Spleen (tissue), 11 donors: ENCODE results near the gene UNC13B. TPM values are rescaled to one million over a fixed set of nuclear protein-coding genes. Genes with fewer than 3 reads are reported as not detected.

Experiments
- DNase-seq: peaks from one replicate; pipeline ENCODE4 v3.0.0-alpha.2; 2020
- H3K27ac ChIP-seq, 8 donors: fragments of 200-600 bp; sonication (generic) in 7 of 8; 1 replicate in 4 of 8; 2 replicates in 4 of 8; pipeline versions ENCODE4 v1.5.0 to v1.8.0; 2016 to 2021; ENCODE audit warnings: inconsistent platforms in 4 of 8, mild to moderate bottlenecking in 4 of 8, moderate library complexity in 1 of 8
- H3K27me3 ChIP-seq, 7 donors: fragments of 200-600 bp; sonication (generic) in 6 of 7; replicated peaks in 1 of 7; 1 replicate in 4 of 7; 2 replicates in 3 of 7; pipeline versions ENCODE4 v1.5.0 to v1.8.0; 2016 to 2021; ENCODE audit warnings: inconsistent platforms in 3 of 7, mild to moderate bottlenecking in 1 of 7
- H3K36me3 ChIP-seq, 6 donors: fragments of 200-600 bp; sonication (generic) in 5 of 6; 1 replicate in 4 of 6; 2 replicates in 2 of 6; pipeline versions ENCODE4 v1.5.0 to v1.8.0; 2016 to 2021; ENCODE audit warnings: inconsistent platforms in 2 of 6
- H3K4me1 ChIP-seq, 6 donors: fragments of 200-600 bp; sonication (generic) in 5 of 6; 1 replicate in 3 of 6; 2 replicates in 3 of 6; pipeline versions ENCODE4 v1.5.0 to v1.8.0; 2016 to 2021; ENCODE audit warnings: inconsistent platforms in 3 of 6
- H3K4me3 ChIP-seq, 8 donors: fragments of 200-600 bp; sonication (generic) in 7 of 8; 1 replicate in 4 of 8; 2 replicates in 4 of 8; pipeline versions ENCODE4 v1.5.0 to v1.8.0; 2016 to 2021; ENCODE audit warnings: inconsistent platforms in 4 of 8, mild to moderate bottlenecking in 4 of 8, moderate library complexity in 2 of 8
- H3K9me3 ChIP-seq, 8 donors: fragments of 200-600 bp; sonication (generic) in 7 of 8; 1 replicate in 4 of 8; 2 replicates in 4 of 8; pipeline versions ENCODE4 v1.5.0 to v1.8.0; 2016 to 2021; ENCODE audit warnings: inconsistent platforms in 4 of 8
- POLR2A ChIP-seq, 3 donors: fragments of 450-650 bp; IDR thresholded peaks; one replicate each; pipeline ENCODE4 v1.5.1; 2017; ENCODE audit warnings: antibody characterized with exemption in 3 of 3, mild to moderate bottlenecking in 1 of 3
- POLR2AphosphoS5 ChIP-seq, 3 donors: sonication (generic); formaldehyde crosslinking; IDR thresholded peaks; one replicate each; pipeline ENCODE4 v1.5.1; 2017; ENCODE audit warnings: antibody characterized with exemption in 3 of 3
- WGBS, 5 donors: extraction: QIAGEN DNeasy Blood & Tissue Kit in 3 of 5; methylation state at CpG; one replicate each; pipeline versions ENCODE4 v1.1.5 to v1.1.7; 2013 to 2018; 5-methylcytosine and 5-hydroxymethylcytosine counted together
- intact Hi-C: fragments of 100-400 bp; cut with DNase I; formaldehyde crosslinking; loops from one replicate; pipeline ENCODE4 v1.15.0; 2023; ENCODE audit warnings: low total_unique reads
- polyA plus RNA-seq, 3 donors: library from polyadenylated mRNA; stranded (reverse); fragments of 200-250 nt; gene quantifications; one replicate each; pipeline ENCODE4 v1.2.1, GENCODE V29; 2013
- total RNA-seq, 7 donors: library from RNA; depleted of rRNA in 3 of 7; stranded (reverse); fragments of >200 nt in 3 of 7; fragmentation: NEBNext Ultra II Directional in 4 of 7; extraction: Animal tissue kit (Norgen Biotek cat#: 25700) in 4 of 7; gene quantifications; one replicate each; pipeline versions ENCODE4 v1.1.0 to v1.2.1, GENCODE V29; 2016 to 2021
- TF ChIP-seq, protein P1 (sequence below), 11 experiments: fragments of 200-600 bp in 7 of 11; fragments of 450-650 bp in 4 of 11; sonication (generic) in 4 of 11; IDR thresholded peaks in 8 of 11; conservative IDR thresholded peaks in 3 of 11; 1 replicate in 7 of 11; 2 replicates in 4 of 11; pipeline versions ENCODE4 v1.4.0 to v1.8.0; 2016 to 2021; ENCODE audit warnings: antibody characterized with exemption in 11 of 11, inconsistent platforms in 4 of 11, mild to moderate bottlenecking in 1 of 11
- donor health status: healthy with polysubstance abuse.
- donor health status: DM: no; HTN: no; CAD: no; lungs with moderate emphysema.
- donor health status: DM: no; HTN: no; CAD: no.
- donor health status: Bipolar disorder and iron deficiency.
- donor health status: healthy.
- donor health status: DM: no; HTN: no; CAD: no.
- donor health status: DM: yes; HTN: yes; CAD: no.

The UNC13B gene
- total and polyA plus RNA-seq, 10 donors: 2.4 to 18.7 (median 12.1) TPM

GRCh38 chr9:35229066-35229778, 67.4 kb downstream of the UNC13B start:
- peaks cover 0 to 10% (median 1%) of the 10 kb centered on the region in 8 donors for H3K9me3 ChIP-seq
- no peak for DNase-seq
- no peaks in the 10 kb centered on the region for H3K36me3 ChIP-seq
- no peak overlapping the region for H3K4me3 ChIP-seq
- H3K4me1 ChIP-seq: peaks cover 0 to 6% (median 0%) of the 10 kb centered on the region in 6 donors
- no peak for TF ChIP-seq POLR2A (IDR thresholded peaks at IDR 0.05)
- TF ChIP-seq, protein P1, sequence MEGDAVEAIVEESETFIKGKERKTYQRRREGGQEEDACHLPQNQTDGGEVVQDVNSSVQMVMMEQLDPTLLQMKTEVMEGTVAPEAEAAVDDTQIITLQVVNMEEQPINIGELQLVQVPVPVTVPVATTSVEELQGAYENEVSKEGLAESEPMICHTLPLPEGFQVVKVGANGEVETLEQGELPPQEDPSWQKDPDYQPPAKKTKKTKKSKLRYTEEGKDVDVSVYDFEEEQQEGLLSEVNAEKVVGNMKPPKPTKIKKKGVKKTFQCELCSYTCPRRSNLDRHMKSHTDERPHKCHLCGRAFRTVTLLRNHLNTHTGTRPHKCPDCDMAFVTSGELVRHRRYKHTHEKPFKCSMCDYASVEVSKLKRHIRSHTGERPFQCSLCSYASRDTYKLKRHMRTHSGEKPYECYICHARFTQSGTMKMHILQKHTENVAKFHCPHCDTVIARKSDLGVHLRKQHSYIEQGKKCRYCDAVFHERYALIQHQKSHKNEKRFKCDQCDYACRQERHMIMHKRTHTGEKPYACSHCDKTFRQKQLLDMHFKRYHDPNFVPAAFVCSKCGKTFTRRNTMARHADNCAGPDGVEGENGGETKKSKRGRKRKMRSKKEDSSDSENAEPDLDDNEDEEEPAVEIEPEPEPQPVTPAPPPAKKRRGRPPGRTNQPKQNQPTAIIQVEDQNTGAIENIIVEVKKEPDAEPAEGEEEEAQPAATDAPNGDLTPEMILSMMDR (IDR thresholded peaks at IDR 0.05 in 8 of 11, conservative IDR thresholded peaks at IDR 0.05 in 3 of 11): no peak
- TF ChIP-seq POLR2AphosphoS5 (IDR thresholded peaks at IDR 0.05): no peak
- H3K27me3 ChIP-seq: no peaks in the 10 kb centered on the region
- 65 to 75% (median 72%) methylated on average over 1 of the region's 1 CpG for WGBS, 5 donors
- no peak overlapping the region for H3K27ac ChIP-seq
- intact Hi-C loops: no loop called here

DNA sequence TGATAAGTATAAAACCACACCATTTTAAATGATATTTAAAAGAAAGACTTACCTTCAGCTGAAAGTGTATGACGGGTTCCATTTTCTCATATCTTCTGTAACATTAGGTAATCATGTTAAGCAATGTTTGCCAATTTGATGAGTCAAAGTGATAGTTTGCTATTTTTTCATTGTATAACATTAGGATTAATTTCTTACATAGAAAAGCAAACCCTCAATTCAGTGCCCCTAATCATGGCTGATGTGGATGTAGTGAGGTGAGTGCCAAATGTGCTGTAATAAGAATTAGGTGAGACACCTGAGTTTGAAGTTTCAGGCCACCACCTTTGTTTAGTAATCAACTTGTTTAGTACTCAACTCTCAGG, 68.0 kb downstream of the UNC13B start:
- H3K4me1 ChIP-seq: peaks cover 0 to 6% (median 0%) of the 10 kb centered on the region in 6 donors
- WGBS, 5 donors: 76 to 91% (median 85%) methylated on average over 1 of the region's 1 CpG
- no peak overlapping the region for H3K27ac ChIP-seq
- no peaks in the 10 kb centered on the region for H3K36me3 ChIP-seq
- TF ChIP-seq POLR2AphosphoS5 (IDR thresholded peaks at IDR 0.05) (no peak), POLR2A (IDR thresholded peaks at IDR 0.05) (no peak)
- TF ChIP-seq, protein P1 (IDR thresholded peaks at IDR 0.05 in 8 of 11, conservative IDR thresholded peaks at IDR 0.05 in 3 of 11): no peak
- intact Hi-C loops: no loop called here
- DNase-seq: no peak
- no peak overlapping the region for H3K4me3 ChIP-seq
- H3K27me3 ChIP-seq: no peaks in the 10 kb centered on the region
- H3K9me3 ChIP-seq: peaks cover 0 to 5% (median 0%) of the 10 kb centered on the region in 8 donors

DNA sequence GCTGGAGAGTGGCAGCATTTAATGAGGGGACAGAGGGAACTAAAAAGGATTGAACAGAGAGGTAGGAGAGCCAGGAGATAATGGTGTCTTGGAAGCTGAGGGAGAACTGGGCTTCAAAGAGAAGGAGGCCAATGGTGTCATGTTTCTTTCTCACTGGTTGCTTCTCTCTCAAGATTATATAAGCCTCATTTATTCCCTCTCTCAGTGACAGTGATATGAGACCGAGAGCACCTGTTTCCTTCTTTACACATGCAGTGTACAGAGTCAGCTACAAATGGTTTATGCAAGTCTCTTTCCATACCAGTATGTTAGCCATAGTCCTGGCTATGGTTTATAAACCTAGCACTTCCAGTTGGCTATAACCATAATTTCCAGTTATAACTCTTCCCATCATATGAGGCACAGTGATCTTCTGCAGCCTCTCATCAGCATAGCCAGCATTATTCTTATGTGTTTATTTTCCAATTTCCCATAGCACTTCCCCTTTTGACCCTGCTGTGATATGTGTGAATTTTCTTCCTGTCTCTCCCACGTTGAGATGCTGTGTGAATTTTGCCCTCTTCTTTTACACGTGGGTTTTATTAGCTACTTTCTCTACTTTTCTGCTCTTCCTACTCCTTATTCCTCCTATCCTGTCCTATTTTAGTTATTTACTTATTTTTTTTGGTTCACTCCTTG, 71.2 kb downstream of the UNC13B start:
- DNase-seq: no peak
- intact Hi-C loops: no loop called here

More for the DNA sequence above, 71.2 kb downstream of the UNC13B start:
- no peaks in the 10 kb centered on the region for H3K27me3 ChIP-seq
- H3K36me3 ChIP-seq: no peaks in the 10 kb centered on the region
- peaks cover 0 to 6% (median 0%) of the 10 kb centered on the region in 6 donors for H3K4me1 ChIP-seq
- no peak overlapping the region for H3K4me3 ChIP-seq
- H3K9me3 ChIP-seq: no peaks in the 10 kb centered on the region
- H3K27ac ChIP-seq: no peak overlapping the region
- no peak for TF ChIP-seq POLR2AphosphoS5 (IDR thresholded peaks at IDR 0.05)
- TF ChIP-seq POLR2A (IDR thresholded peaks at IDR 0.05): no peak
- TF ChIP-seq, protein P1 (IDR thresholded peaks at IDR 0.05 in 8 of 11, conservative IDR thresholded peaks at IDR 0.05 in 3 of 11): no peak
- WGBS, 5 donors: 26 to 37% (median 29%) methylated on average over 3 of the region's 3 CpGs
